UCSD-AML1 (cell line): ENCODE results near the gene PCDHA6.
"Not testable (repeated sequence)": the region's sequence is repeated elsewhere in the genome, so short reads cannot be mapped to it uniquely, and the experiment has no call there.

Source experiments
- DNase-seq: peaks from one replicate; lab custom pipeline; 2025; ENCODE audit not compliant: unreplicated experiment; lab: John Stamatoyannopoulos, UW

PCDHA6 gene

GRCh38 chr5:140827704-140828361 lies at the start of gene PCDHA6:
Gene PCDHA6 (plus strand): TSS chr5:140827960. CDS start chr5:140828092, 132 bp downstream.
- no peak for DNase-seq

DNA sequence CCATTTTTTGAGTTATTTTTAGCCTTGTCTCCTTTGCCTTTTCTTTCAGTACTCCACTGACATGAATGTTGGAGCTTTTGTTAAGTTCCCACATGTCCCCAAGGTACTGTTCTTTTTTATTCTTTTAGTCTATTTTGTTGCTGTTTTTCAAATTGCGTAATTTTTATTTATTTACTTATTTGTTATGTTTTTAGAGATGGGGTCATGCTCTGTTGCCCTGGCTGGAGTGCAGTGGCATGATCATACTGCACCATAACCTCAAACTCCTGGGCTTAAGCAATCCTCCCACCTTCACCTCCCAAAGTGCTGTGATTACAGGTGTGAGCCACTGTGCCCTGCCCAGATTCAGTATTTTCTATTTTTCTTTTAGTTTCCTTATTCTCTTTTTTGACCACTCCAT lies 47.2 kb upstream of the PCDHA6 start:
- no peak for DNase-seq

- DNase-seq = no peak
Measured at GRCh38 chr5:140785905-140786686, 41.7 kb upstream of the PCDHA6 start, which contains the start of gene PCDHA1. Gene PCDHA1 (plus strand): TSS chr5:140786140.

DNA sequence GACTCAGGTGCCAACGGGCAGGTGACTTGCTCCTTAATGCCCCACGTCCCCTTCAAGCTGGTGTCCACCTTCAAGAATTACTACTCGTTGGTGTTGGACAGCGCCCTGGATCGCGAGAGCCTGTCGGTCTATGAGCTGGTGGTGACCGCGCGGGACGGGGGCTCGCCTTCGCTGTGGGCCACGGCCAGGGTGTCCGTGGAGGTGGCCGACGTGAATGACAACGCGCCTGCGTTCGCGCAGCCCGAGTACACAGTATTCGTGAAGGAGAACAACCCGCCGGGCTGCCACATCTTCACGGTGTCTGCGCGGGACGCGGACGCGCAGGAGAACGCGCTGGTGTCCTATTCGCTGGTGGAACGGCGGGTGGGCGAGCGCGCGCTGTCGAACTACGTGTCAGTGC lies 40.3 kb upstream of the PCDHA6 start:
- DNase-seq = not testable (repeated sequence)

DNA sequence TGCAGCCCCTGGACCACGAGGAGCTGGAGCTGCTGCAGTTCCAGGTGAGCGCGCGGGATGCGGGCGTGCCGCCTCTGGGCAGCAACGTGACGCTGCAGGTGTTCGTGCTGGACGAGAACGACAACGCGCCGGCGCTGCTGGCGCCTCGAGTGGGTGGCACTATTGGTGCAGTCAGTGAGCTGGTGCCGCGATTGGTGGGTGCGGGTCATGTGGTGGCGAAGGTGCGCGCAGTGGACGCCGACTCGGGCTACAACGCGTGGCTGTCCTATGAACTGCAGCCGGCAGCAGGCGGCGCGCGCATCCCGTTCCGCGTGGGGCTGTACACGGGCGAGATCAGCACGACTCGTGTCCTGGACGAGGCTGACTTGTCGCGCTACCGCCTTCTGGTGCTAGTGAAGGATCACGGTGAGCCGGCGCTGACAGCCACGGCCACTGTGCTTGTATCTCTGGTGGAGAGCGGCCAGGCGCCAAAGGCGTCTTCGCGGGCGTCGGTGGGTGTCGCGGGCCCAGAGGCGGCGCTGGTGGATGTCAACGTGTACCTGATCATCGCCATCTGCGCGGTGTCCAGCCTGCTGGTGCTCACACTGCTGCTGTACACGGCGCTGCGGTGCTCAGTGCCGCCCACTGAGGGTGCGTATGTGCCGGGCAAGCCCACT lies 39.8 kb upstream of the PCDHA6 start:
- DNase-seq = not testable (repeated sequence)

- DNase-seq = no peak
Measured at GRCh38 chr5:140791089-140791488, 36.7 kb upstream of the PCDHA6 start.

DNA sequence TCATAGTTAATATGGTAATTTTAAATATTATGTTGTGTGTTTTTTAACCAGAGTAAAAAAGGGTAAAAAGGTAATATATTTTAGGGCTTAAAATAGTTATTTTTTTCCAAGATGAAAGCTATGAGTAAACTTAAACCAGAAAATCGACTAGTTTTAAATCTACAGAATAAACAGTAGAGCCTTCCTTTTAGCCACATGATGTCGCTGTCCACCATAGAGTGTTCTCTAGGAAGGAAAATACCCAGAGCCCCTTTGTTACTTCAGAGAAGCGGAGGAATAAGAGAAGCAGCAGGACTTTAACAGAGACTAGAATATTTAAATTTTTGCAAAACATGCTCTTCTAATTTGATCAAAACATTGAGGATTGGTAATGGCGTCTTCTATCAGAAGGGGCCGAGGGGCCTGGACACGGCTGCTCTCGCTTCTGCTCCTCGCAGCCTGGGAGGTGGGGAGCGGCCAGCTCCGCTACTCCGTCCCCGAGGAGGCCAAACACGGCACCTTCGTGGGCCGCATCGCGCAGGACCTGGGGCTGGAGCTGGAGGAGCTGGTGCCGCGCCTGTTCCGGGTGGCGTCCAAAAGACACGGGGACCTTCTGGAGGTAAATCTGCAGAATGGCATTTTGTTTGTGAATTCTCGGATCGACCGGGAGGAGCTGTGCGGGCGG lies 33.0 kb upstream of the PCDHA6 start, which contains the start of gene PCDHA2:
Gene PCDHA2 (plus strand): TSS at position 258 of the 664 bp plus-strand sequence.
- DNase-seq = no peak

DNA sequence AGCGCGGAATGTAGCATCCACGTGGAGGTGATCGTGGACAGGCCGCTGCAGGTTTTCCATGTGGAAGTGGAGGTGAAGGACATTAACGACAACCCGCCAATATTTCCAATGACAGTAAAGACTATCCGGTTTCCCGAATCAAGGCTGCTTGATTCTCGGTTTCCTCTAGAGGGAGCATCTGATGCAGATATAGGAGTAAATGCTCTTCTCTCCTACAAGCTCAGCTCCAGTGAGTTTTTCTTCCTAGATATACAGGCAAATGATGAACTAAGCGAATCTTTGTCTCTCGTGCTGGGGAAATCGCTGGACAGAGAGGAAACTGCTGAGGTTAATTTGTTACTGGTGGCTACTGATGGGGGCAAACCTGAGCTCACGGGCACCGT lies 32.5 kb upstream of the PCDHA6 start:
- DNase-seq = no peak

GRCh38 chr5:140796072-140796717 lies 31.6 kb upstream of the PCDHA6 start:
- not testable (repeated sequence) for DNase-seq

DNA sequence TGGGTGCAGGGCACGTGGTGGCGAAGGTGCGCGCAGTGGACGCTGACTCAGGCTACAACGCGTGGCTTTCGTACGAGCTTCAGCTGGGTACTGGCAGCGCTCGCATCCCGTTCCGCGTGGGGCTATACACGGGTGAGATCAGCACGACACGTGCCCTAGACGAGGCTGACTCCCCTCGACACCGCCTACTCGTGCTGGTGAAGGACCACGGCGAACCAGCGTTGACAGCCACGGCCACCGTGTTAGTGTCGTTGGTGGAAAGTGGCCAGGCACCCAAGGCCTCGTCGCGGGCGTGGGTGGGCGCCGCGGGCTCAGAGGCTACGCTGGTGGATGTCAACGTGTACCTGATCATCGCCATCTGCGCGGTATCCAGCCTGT lies 31.1 kb upstream of the PCDHA6 start:
- DNase-seq = no peak

DNA sequence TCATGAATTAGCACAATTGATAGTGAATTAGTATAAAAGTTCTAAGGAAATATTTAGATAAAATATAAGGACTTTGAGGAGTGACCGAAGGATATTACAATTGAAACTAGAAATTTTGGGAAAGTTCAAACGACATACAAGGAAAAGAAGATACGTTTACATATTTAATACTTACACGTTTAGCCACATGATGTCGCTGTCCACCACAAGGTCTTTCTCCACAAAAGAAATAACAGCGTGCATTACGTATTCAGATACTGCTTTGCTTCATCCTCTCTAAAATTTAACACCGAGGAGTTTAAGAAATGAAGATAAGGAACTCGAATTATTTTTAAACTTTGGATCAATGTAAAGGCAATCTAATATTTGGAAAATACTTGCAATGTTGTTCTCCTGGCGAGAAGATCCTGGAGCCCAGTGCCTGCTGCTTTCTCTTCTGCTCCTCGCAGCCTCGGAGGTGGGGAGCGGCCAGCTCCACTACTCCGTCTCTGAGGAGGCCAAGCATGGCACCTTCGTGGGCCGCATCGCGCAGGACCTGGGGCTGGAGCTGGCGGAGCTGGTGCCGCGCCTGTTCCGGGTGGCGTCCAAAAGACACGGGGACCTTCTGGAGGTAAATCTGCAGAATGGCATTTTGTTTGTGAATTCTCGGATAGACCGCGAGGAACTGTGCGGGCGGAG lies 26.8 kb upstream of the PCDHA6 start, which contains the start of gene PCDHA3:
Gene PCDHA3 (plus strand): TSS at position 242 of the 678 bp plus-strand sequence.
- DNase-seq = no peak

DNA sequence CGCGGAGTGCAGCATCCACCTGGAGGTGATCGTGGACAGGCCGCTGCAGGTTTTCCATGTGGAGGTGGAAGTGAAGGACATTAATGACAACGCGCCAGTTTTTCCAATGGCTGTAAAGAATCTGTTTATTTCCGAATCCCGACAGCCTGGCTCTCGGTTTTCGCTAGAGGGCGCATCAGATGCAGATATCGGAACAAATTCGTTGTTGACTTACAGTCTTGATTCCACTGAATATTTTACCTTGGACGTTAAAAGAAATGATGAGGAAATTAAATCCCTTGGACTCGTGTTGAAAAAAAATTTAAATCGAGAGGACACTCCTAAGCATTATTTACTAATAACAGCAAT lies 26.3 kb upstream of the PCDHA6 start:
- no peak for DNase-seq

DNA sequence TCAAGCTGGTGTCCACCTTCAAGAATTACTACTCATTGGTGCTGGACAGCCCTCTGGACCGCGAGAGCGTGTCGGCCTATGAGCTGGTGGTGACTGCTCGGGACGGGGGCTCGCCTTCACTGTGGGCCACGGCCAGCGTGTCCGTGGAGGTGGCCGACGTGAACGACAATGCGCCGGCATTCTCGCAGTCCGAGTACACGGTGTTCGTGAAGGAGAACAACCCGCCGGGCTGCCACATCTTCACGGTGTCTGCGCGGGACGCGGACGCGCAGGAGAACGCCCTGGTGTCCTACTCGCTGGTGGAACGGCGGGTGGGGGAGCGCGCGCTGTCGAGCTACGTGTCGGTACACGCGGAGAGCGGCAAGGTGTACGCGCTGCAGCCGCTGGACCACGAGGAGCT lies 25.4 kb upstream of the PCDHA6 start:
- DNase-seq = not testable (repeated sequence)

GRCh38 chr5:140802781-140803271 lies 24.9 kb upstream of the PCDHA6 start:
- no peak for DNase-seq

DNA sequence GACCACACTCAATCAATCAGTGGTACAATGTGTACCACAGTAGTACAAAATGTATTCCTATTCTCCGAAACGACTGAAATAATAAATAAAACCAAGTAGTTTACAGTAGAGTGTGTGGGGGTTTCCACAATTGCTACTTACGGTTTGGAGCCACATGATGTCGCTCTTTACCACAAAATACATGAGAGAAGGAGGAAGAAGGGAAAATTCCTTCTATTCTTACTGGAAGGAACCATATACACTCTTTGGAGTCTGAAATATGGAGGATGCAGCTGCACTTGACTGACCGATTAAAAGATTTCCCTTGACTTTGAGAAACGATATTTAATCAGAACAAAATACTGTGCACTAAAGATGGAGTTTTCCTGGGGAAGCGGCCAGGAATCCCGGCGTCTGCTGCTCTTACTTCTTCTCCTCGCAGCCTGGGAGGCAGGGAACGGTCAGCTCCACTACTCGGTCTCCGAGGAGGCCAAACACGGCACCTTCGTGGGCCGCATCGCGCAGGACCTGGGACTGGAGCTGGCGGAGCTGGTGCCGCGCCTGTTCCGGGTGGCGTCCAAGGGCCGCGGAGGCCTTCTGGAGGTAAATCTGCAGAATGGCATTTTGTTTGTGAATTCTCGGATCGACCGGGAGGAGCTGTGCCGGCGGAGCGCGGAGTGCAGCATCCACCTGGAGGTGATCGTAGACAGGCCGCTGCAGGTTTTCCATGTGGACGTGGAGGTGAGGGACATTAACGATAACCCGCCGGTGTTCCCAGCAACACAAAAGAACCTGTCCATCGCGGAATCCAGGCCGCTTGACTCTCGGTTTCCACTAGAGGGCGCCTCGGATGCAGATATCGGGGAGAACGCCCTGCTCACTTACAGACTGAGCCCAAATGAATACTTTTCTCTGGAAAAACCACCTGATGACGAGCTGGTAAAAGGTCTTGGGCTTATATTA lies 20.7 kb upstream of the PCDHA6 start, which contains the start of gene PCDHA4:
Gene PCDHA4 (plus strand): TSS at position 235 of the 942 bp plus-strand sequence.
- no peak for DNase-seq

DNA sequence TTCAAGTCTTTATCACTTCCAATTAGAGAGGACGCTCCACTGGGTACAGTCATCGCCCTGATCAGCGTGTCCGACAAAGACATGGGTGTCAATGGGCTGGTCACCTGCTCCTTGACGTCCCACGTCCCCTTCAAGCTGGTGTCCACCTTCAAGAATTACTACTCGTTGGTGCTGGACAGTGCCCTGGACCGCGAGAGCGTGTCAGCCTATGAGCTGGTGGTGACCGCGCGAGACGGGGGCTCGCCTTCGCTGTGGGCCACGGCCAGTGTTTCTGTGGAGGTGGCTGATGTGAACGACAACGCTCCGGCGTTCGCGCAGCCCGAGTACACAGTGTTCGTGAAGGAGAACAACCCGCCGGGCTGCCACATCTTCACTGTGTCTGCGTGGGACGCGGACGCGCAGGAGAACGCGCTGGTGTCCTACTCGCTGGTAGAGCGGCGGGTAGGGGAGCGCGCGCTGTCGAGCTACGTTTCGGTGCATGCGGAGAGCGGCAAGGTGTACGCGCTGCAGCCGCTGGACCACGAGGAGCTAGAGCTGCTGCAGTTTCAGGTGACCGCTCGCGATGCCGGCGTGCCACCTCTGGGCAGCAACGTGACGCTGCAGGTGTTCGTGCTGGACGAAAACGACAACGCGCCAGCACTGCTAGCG lies 19.4 kb upstream of the PCDHA6 start:
- DNase-seq = not testable (repeated sequence)

DNA sequence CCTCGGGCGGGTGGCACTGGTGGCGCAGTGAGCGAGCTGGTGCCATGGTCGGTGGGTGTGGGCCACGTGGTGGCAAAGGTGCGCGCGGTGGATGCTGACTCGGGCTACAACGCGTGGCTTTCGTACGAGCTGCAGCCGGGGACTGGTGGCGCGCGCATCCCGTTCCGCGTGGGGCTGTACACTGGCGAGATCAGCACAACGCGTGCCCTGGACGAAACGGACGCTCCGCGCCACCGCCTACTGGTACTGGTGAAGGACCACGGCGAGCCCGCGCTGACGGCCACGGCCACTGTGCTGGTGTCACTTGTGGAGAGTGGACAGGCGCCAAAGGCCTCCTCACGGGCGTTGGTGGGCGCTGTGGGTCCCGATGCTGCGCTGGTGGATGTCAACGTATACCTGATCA lies 18.9 kb upstream of the PCDHA6 start:
- no peak for DNase-seq
